GM19193 (cell line): ENCODE data around the gene PTEN.

Experiments
- POLR2A ChIP-seq: IDR thresholded peaks from 4 replicates; pipeline ENCODE4 v1.6.1; 2011; ENCODE audit not compliant: insufficient read depth, insufficient read length; ENCODE audit errors: extremely low read depth

Gene PTEN

GRCh38 chr10:87864496-87865059 lies 1.2 kb downstream of the PTEN start:
- TF ChIP-seq POLR2A = no peak

DNA sequence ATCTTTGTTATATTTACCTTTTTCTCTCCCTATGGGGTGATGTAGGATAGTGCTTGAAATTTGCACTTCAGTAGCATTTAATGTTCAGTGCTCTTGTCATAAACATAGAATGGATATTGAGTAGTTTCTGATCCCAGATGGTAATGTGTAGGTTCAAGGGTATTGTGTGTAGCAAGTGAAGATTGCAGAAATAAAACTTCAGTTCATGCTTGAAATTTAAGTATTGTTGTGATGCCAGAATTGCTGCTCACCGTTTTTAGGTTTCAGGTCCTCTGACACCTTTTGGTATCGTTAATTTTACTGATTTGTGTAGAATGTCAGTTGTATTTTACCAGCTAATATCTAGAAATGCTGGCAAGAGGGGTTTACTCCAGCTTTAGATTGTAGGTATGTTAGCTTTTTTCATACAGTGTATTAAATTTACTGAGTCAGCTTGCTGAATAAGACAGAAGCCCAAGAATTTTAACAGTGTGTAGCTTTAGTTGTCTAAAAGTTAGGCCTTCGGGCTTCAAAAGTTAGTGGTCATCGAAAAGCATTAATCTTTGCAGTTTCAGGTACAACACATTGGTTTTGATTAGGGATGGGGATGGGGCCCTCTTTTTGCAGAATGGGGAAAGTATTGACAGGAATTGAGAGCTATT lies 1.9 kb downstream of the PTEN start:
- TF ChIP-seq POLR2A = no peak

DNA sequence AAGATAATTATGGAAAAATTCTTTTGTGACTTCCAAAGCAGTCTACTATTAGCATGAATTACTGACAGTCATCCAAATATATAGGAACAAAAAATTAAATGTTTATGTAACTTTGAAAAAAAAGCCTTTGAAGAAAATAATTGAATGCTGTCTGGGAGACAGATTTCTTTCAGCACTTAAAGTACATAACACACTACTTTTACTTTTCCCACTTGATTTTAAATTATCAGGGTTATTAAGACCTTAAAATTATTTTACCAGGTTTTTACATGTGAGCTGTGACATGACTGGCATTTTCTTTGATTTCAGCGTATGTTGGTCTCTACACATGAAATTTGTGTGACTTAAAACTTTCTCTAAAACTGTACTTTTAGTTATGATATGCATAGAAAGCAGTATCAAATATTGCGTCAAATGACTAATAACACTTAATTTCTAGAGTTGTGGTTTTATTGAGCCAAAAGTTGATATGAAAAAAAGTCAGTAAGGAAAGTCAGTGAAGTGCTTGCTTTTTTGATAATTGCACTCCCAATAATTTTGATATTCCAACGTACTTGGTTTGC lies 3.1 kb downstream of the PTEN start:
- no peak for TF ChIP-seq POLR2A

DNA sequence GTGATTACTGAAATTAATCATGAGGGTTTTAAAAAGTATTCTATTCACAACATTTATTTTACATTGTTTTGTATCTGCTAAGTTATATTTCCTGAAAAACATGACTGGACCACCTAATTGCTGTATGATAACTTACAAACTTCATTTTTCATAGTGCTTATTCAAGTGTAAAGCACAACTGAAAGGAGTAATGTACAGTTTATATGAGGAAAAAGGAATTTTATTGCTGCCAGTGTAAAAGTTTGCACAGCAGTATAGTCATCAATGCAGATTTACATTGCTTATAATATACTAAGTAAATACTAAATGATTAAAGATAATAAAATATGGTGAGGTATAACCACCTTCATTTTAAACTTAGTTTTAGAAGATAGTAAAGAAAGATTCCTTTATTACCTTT lies 4.0 kb downstream of the PTEN start:
- TF ChIP-seq POLR2A = no peak

GRCh38 chr10:87868277-87868676 lies 4.9 kb downstream of the PTEN start:
- TF ChIP-seq POLR2A = no peak

DNA sequence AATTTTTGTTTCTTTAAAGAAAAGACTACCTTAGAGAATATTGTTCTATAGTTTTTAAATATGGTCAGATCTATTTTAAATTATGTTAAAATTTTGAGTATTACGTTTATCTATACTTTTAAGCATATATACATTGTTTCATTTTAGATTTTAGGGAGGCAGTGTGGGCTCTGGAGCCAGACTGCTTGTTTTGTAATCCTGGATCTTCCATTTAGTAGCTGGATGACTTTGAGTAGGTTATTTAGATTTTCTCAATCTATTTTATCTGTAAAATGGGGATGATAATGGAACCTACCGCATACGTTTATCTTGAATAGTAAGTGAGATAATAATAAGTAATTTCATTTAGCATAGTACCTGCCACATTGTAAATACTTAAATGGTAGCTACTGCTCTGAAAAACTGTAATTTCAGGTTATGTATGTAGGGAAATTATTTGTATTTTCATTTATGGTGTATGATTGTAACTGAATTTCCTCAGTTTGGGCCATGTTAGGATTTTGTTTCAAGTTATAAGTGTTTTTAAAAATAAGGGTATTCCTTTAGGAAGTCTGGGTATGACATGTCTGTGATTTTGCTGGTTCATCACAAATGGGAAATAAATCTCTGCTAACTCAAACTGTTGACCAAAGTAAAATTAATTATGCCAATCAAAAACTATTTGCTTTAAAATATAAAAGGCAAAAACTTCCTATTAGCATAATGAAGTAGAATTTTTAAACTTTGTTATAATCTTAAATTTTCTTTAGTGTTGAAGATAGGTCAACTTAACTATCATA lies 6.5 kb downstream of the PTEN start:
- no peak for TF ChIP-seq POLR2A

- no peak for TF ChIP-seq POLR2A
Measured at GRCh38 chr10:87872828-87873227, 9.4 kb downstream of the PTEN start.

DNA sequence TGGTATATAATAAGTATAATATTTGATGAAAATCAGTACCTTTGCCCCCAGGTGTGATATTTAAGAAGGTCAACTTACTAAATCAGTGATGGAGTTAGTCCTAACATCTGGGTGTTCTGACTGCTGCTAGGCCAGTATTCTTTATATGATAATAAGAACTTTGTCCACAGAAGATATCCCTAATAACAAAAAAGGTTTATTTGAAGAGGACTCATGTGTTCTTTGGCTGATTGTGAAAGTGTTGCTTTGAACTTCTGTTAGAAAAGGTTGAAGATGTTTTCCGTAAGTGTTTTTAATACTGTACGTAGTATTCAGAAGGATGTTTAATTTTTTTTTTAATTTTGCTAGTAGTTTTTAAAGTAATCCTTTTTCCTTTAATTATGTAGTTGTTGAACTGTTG lies 10.2 kb downstream of the PTEN start:
- TF ChIP-seq POLR2A = no peak

DNA sequence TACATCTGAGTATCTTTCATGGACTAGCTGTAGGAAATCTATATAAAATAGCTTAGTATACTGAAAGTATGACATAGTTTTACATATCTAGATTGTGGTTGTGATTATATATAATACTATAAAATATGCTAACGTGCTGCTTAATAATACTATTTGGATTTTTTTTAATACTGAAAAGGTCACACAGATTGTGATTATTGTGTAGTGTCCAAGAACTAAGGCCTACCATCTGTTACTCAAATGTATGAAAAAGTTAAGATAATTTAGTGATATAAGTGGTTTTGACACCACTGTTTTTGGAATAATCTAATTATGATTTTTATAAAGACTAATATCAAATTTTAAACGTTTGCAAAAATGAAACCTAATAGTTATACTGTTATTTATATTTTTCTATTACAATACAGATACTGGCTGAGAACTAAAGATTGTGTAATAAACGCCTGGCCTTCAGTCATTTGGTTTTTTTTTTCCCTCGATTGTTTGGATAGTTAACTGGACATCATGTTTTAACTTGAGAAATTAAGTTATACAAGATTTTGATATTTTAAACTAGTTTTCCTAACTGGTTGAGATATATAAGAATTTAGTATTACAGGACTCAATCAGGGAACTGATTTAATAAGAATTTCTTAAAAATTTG lies 12.6 kb downstream of the PTEN start:
- TF ChIP-seq POLR2A = no peak

DNA sequence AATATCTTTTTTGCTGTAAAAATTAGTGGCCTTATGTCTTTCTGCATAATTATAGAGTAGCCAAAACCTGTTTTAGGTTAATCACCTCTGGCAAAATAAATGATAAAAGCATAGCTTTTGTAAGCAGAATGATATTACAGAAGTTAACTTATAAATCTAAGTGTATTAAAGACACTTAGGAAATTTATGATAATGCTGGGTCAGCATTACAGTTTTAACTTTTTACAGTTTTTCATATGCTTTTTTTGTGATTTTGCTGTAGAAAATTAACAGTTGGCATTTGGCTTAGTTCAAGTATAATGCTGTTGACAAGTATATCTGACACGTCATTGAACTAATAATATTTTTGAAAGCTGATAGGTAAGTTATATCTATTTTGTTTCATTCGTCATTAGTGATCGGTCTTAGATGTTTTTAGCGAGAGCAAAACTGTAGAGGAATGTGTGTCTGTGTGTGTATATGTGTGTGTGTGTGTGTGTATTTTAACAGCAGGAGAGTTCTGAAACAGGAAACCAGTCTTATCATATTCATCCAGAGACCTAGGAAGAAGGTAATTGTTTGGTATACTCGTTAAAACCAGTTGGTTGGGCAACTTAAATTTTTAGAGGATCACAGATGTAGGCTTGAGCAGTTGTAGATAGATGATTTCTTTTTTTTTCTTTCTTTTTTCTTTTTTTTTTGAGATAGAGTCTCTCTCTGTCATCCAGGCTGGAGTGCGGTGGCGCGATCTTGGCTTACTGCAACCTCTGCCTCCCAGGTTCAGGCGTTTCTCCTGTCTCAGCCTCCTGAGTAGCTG lies 15.4 kb downstream of the PTEN start:
- no peak for TF ChIP-seq POLR2A

- no peak for TF ChIP-seq POLR2A
Measured at GRCh38 chr10:87880336-87880735, 16.9 kb downstream of the PTEN start.

DNA sequence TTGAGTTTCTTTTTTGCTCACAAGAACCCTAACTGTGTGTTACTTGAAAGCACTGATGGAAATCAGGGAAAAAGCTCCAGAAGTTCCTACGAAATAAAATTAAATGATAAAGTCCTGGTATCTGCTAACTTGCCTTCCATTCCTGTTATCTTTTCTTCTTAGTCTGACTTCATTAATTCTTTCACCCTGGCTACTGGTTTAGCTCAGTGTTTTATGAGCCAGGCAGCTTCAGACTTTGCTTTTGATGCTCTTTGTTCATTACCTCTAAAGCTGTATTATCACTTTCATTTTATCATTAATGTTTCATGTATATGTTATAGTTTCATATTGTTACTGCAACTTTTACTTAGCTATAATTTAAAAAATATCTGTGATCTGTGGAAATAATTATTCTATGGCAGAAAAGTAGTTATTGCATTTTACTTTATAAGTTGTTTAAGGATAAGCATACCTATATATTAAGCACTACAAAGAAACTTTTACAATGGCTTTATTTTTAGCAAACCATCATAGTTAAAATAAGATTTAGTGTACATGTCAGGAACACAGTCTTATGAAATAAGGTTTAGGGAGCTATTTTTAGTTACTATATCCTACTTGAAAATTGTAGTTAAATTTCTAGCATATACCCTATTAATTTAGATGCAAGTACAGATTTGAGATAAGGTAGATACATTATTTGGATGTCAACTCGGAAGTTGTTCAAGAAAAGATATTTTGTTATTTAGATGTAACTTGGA lies 19.3 kb downstream of the PTEN start:
- no peak for TF ChIP-seq POLR2A

DNA sequence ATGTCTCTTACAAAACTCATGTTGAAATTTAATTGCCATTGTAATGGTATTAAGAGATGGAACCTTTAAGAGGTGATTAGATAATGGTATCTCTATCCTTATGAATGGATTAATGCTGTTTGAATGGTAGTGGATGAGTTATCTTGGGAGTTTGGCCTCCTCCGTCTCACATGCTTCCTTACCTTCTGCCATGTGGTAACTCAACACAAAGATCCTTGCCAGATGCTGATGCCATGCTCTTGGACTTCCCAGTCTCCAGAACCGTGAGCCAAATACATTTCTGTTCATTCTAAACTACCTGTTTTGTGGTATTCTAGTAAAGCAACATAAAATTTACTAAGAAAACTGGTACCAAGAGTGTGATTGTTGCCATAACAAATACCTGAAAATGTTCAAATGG lies 23.2 kb downstream of the PTEN start:
- TF ChIP-seq POLR2A = no peak

DNA sequence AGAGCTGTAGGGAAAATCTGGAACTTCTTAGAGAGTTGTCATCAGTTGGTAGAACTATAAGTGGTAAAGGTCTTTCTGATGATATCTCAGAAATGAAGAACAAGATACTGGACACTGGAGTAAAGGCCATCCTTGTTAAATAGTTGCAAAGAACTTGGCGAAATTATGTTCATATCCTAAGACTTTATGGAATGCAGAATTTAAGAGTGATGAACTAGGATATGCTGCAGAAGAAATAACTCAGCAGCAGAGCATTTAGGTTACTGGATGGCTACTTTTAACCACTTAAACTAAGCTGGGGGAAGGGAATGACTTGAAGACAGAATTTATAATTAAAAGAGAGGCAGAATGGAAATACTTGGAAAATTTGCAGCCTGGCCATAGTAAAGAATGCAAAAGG lies 23.7 kb downstream of the PTEN start:
- TF ChIP-seq POLR2A = no peak
